Cardiac muscle cell (in vitro differentiated cells and primary cell): ENCODE measurements around the gene SWI5. TPM values are rescaled to one million over a fixed set of nuclear protein-coding genes. Genes with fewer than 3 reads are reported as not detected.
A peak's percentile ranks its signal among the peaks of the same experiment; 100 is the strongest.

Source experiments
- DNase-seq, 2 donors: peaks; one replicate each; pipeline versions ENCODE4 v3.0.0 to v3.0.0-alpha.2; 2010 to 2017; ENCODE audit warnings: low read depth in 1 of 2, low spot score in 1 of 2
- H3K27ac ChIP-seq: fragments of 200-600 bp; sonication (generic); 2 replicates; pipeline ENCODE4 v1.5.1; 2016
- H3K27me3 ChIP-seq: fragments of 200-600 bp; sonication (generic); 2 replicates; pipeline ENCODE4 v1.6.0; 2016; ENCODE audit warnings: control low read depth
- H3K36me3 ChIP-seq: fragments of 200-600 bp; sonication (generic); 2 replicates; pipeline ENCODE4 v1.5.1; 2016; ENCODE audit warnings: control low read depth
- H3K4me1 ChIP-seq: fragments of 200-600 bp; sonication (generic); 2 replicates; pipeline ENCODE4 v1.8.1; 2017; ENCODE audit warnings: low read depth, mild to moderate bottlenecking, mixed run types
- H3K4me3 ChIP-seq: fragments of 200-600 bp; sonication (generic); 2 replicates; pipeline ENCODE4 v1.5.1; 2016; ENCODE audit warnings: mild to moderate bottlenecking
- H3K9me3 ChIP-seq: fragments of 200-600 bp; sonication (generic); 2 replicates; pipeline ENCODE4 v1.5.1; 2017; ENCODE audit warnings: low read depth, mild to moderate bottlenecking, control low read depth
- CTCF ChIP-seq: IDR thresholded peaks from 2 replicates; pipeline ENCODE4 v1.5.1; 2012; ENCODE audit warnings: low read depth, mild to moderate bottlenecking, low read length
- polyA plus RNA-seq: library from polyadenylated mRNA; unstranded; fragments of >200 nt; fragmentation: Nextera tagmentation; extraction: Ambion mirVana; gene quantifications from 2 replicates; pipeline ENCODE4 v1.2.1, GENCODE V29; 2016
- total RNA-seq: library from RNA; depleted of rRNA; stranded (reverse); fragments of >200 nt; gene quantifications from 2 replicates; pipeline ENCODE4 v1.2.3, GENCODE V29; 2016

The SWI5 gene
- total and polyA plus RNA-seq, 2 experiments from 2014 or later: 37.7 to 82.6 TPM

DNA sequence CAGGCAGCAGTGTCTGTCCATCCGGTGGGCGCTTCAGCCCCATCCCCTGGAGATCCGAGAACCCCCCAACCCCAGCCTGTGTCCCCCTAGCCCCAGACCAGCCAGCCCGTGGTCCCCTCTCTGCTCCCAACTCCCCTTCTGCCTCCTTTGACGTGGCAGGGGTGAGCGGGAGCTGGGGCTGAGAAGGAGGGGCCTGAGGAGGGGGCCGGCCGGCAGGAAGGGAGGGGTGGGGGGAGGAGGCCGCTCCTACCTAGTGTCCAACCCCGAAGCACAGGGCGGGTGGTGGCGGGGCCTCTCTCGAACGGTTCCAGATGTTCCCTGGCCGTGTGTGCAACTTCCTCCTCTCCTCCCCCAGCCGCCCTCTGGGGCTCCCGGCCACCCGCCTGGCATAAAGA is 31.2 kb upstream of the SWI5 start:
- no peaks in the 10 kb centered on the region for H3K9me3 ChIP-seq
- H3K4me3 ChIP-seq: no peak overlapping the region
- H3K36me3 ChIP-seq: no peaks in the 10 kb centered on the region
- DNase-seq: peak; percentile 55 to 95
- no peak for TF ChIP-seq CTCF
- no peaks in the 10 kb centered on the region for H3K4me1 ChIP-seq
- H3K27me3 ChIP-seq: no peaks in the 10 kb centered on the region
- H3K27ac ChIP-seq: no peak overlapping the region

- Histone ChIP-seq H3K4me1 (no peaks in the 10 kb centered on the region), H3K27me3 (no peaks in the 10 kb centered on the region), H3K27ac (no peak overlapping the region), H3K9me3 (no peaks in the 10 kb centered on the region), H3K36me3 (no peaks in the 10 kb centered on the region), H3K4me3 (no peak overlapping the region)
- peak in 1 of 2 donors; percentile 79 for DNase-seq
- TF ChIP-seq CTCF: no peak
Observed at GRCh38 chr9:128245421-128246151, 30.5 kb upstream of the SWI5 start.

GRCh38 chr9:128246471-128246870 is 29.6 kb upstream of the SWI5 start:
- DNase-seq: no peak
- H3K27ac ChIP-seq: no peak overlapping the region
- TF ChIP-seq CTCF: no peak
- no peak overlapping the region for H3K4me3 ChIP-seq
- no peaks in the 10 kb centered on the region for H3K27me3 ChIP-seq
- no peaks in the 10 kb centered on the region for H3K4me1 ChIP-seq
- H3K36me3 ChIP-seq: no peaks in the 10 kb centered on the region
- H3K9me3 ChIP-seq: no peaks in the 10 kb centered on the region

GRCh38 chr9:128247226-128247803 is 28.8 kb upstream of the SWI5 start:
- no peak overlapping the region for H3K27ac ChIP-seq
- no peaks in the 10 kb centered on the region for H3K4me1 ChIP-seq
- TF ChIP-seq CTCF: no peak
- no peaks in the 10 kb centered on the region for H3K36me3 ChIP-seq
- H3K27me3 ChIP-seq: no peaks in the 10 kb centered on the region
- no peak for DNase-seq
- H3K9me3 ChIP-seq: no peaks in the 10 kb centered on the region
- H3K4me3 ChIP-seq: no peak overlapping the region

- TF ChIP-seq CTCF: no peak
- no peak for DNase-seq
- no peak overlapping the region for H3K27ac ChIP-seq
- no peaks in the 10 kb centered on the region for H3K27me3 ChIP-seq
- H3K4me3 ChIP-seq: no peak overlapping the region
- H3K4me1 ChIP-seq: no peaks in the 10 kb centered on the region
- H3K36me3 ChIP-seq: no peaks in the 10 kb centered on the region
- H3K9me3 ChIP-seq: no peaks in the 10 kb centered on the region
Observed at GRCh38 chr9:128249558-128249907, 26.5 kb upstream of the SWI5 start.
